ENCODE results near the gene TUBD1. TPM values are rescaled to one million over a fixed set of nuclear protein-coding genes. Genes with fewer than 3 reads are reported as not detected.
A peak's percentile ranks its signal among the peaks of the same experiment; 100 is the strongest.
"Not testable (repeated sequence)": the region's sequence is repeated elsewhere in the genome, so short reads cannot be mapped to it uniquely, and the experiment has no call there.

Gene TUBD1
- polyA plus RNA-seq, 1 experiment: 2.3 TPM

GRCh38 chr17:59846394-59847165 is 46.2 kb downstream of the TUBD1 start:
- ChIA-PET POLR2A (interaction anchor here (0.7 to 2.9 kb wide), 3 partner anchors 9 to 95 kb away, joined by 3 to 8 read pairs (median 4); no protein-coding TSS in a partner anchor), CTCF (interaction anchor here (2.0 to 4.0 kb wide), 3 partner anchors 12 to 99 kb away, joined by 15 to 24 read pairs (median 18); no protein-coding TSS in a partner anchor)
- no peaks in the 10 kb centered on the region; the same call in 1 of the 2 replicates for H3K36me3 ChIP-seq (ENCODE audit: control insufficient read depth, insufficient read depth, low read length)
- H3K4me3 ChIP-seq (ENCODE audit: low read depth, low read length): no peak overlapping the region
- DNase-seq (ENCODE audit: low read depth): no peak
- no peaks in the 10 kb centered on the region for H3K27me3 ChIP-seq (ENCODE audit: control insufficient read depth, insufficient read depth, low read length)
- TF ChIP-seq CTCF (IDR thresholded peaks at IDR 0.05; ENCODE audit: insufficient read depth, low read depth, low read length): no peak

GRCh38 chr17:59845595-59846393 is 46.9 kb downstream of the TUBD1 start:
- DNase-seq (ENCODE audit: low read depth): no peak
- ChIA-PET POLR2A (interaction anchor here (0.8 to 2.9 kb wide), 3 partner anchors 76 to 95 kb away, joined by 3 to 8 read pairs (median 4); no protein-coding TSS in a partner anchor), CTCF (interaction anchor here (1.0 to 4.0 kb wide), 4 partner anchors 13 to 99 kb away, joined by 3 to 24 read pairs (median 9); no protein-coding TSS in a partner anchor)
- no peaks in the 10 kb centered on the region; the same call in 1 of the 2 replicates for H3K36me3 ChIP-seq (ENCODE audit: control insufficient read depth, insufficient read depth, low read length)
- no peak for TF ChIP-seq CTCF (IDR thresholded peaks at IDR 0.05; ENCODE audit: insufficient read depth, low read depth, low read length)
- no peaks in the 10 kb centered on the region for H3K27me3 ChIP-seq (ENCODE audit: control insufficient read depth, insufficient read depth, low read length)
- no peak overlapping the region for H3K4me3 ChIP-seq (ENCODE audit: low read depth, low read length)

GRCh38 chr17:59844884-59845594 is 47.7 kb downstream of the TUBD1 start:
- no peak for DNase-seq (ENCODE audit: low read depth)
- H3K4me3 ChIP-seq (ENCODE audit: low read depth, low read length): no peak overlapping the region
- ChIA-PET POLR2A (interaction anchor here (1.1 to 2.9 kb wide), 2 partner anchors 75 to 90 kb away, joined by 4 to 8 read pairs; no protein-coding TSS in a partner anchor), CTCF (interaction anchor here (1.0 to 4.0 kb wide), 4 partner anchors 14 to 98 kb away, joined by 3 to 24 read pairs (median 9); no protein-coding TSS in a partner anchor)
- no peak for TF ChIP-seq CTCF (IDR thresholded peaks at IDR 0.05; ENCODE audit: insufficient read depth, low read depth, low read length)
- no peaks in the 10 kb centered on the region; the same call in 1 of the 2 replicates for H3K36me3 ChIP-seq (ENCODE audit: control insufficient read depth, insufficient read depth, low read length)
- H3K27me3 ChIP-seq (ENCODE audit: control insufficient read depth, insufficient read depth, low read length): no peaks in the 10 kb centered on the region

- peak; percentile 96 for DNase-seq (ENCODE audit: low read depth)
- CTCF ChIA-PET: interaction anchor here (1.2 kb wide), 2 partner anchors 89 kb away, joined by 3 to 4 read pairs; no protein-coding TSS in a partner anchor
- no peak overlapping the region for H3K4me3 ChIP-seq (ENCODE audit: low read depth, low read length)
- POLR2A ChIA-PET: interaction anchor here (0.5 to 2.2 kb wide), 10 partner anchors 11 to 704 kb away, joined by 3 to 32 read pairs (median 6); no protein-coding TSS in a partner anchor
- no peaks in the 10 kb centered on the region for H3K27me3 ChIP-seq (ENCODE audit: control insufficient read depth, insufficient read depth, low read length)
- peaks cover 3% of the 10 kb centered on the region for H3K36me3 ChIP-seq (ENCODE audit: control insufficient read depth, insufficient read depth, low read length)
- TF ChIP-seq CTCF (IDR thresholded peaks at IDR 0.05; ENCODE audit: insufficient read depth, low read depth, low read length): no peak
Measured at GRCh38 chr17:59842901-59843652, 49.7 kb downstream of the TUBD1 start.

- ChIA-PET POLR2A (interaction anchor here (0.7 to 3.8 kb wide), 3 partner anchors 10 to 89 kb away, joined by 4 to 35 read pairs (median 7); no protein-coding TSS in a partner anchor), CTCF (interaction anchor here (1.1 to 1.2 kb wide), 2 partner anchors 88 to 89 kb away, joined by 3 to 6 read pairs; no protein-coding TSS in a partner anchor)
- not testable (repeated sequence) for H3K36me3 ChIP-seq (ENCODE audit: control insufficient read depth, insufficient read depth, low read length)
Measured at GRCh38 chr17:59841882-59842263, 50.9 kb downstream of the TUBD1 start.

GRCh38 chr17:59841091-59841881 is 51.5 kb downstream of the TUBD1 start:
- CTCF ChIA-PET: interaction anchor here (1.1 to 1.5 kb wide), 4 partner anchors 18 to 89 kb away, joined by 3 to 7 read pairs (median 5); no protein-coding TSS in a partner anchor
- DNase-seq (ENCODE audit: low read depth); H3K27me3 ChIP-seq (ENCODE audit: control insufficient read depth, insufficient read depth, low read length); H3K36me3 ChIP-seq (ENCODE audit: control insufficient read depth, insufficient read depth, low read length): not testable (repeated sequence)
- peak overlapping the region; percentile 92 for H3K4me3 ChIP-seq (ENCODE audit: low read depth, low read length)
- POLR2A ChIA-PET: interaction anchor here (0.5 to 3.8 kb wide), 4 partner anchors 11 to 1393 kb away, joined by 4 to 35 read pairs (median 4); no protein-coding TSS in a partner anchor

More at GRCh38 chr17:59841882-59842263, 50.9 kb downstream of the TUBD1 start:
- DNase-seq (ENCODE audit: low read depth); H3K27me3 ChIP-seq (ENCODE audit: control insufficient read depth, insufficient read depth, low read length): not testable (repeated sequence)
- H3K4me3 ChIP-seq (ENCODE audit: low read depth, low read length): peak overlapping the region; percentile 92

Data from BJ (cell line).